Measurements from ENCODE around the gene MORC1. TPM values are rescaled to one million over a fixed set of nuclear protein-coding genes. Genes with fewer than 3 reads are reported as not detected.

Gene MORC1
- total RNA-seq, 1 donor = not detected

DNA sequence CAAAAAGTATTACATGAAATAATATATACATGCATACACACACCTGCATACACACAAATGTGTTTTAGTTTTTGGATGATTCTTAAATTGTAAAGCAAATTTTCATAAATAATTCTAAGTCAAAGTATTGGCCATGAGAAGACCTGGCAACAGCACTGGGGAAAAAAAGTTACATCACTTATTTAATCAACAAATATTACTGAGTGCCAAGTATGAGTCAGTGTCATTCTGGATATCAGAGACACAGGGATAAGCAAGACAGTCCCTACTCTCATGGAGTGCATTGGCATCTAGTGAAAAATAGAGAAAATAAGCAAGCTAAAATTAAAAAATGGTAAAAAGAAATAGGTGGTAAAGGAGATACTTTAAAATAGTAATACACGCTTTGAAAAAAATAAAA is 134.9 kb downstream of the MORC1 start:
- no peak for DNase-seq (ENCODE audit: low read depth)
- no peak for TF ChIP-seq CTCF (IDR thresholded peaks at IDR 0.05; ENCODE audit: insufficient read depth, low read depth, low read length)
- H3K4me3 ChIP-seq (ENCODE audit: low read depth, low read length) = no peak overlapping the region

DNA sequence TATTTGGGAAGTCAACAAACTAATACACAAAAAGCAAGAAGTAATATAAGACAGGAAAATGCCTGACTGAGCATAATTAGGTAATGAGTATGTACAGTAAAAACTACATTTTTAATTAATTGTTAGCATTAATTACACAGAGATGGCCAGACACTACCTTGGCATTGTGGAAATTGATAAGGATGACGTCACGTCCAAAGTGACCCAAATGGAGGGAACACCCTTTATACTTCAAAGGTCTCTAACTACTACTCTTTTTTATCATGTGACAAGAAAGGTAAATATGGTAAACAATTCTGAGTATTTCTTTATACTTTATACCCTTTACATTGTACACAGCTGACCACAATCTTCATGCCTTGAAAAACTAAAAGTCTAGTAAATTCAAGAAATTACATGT is 141.9 kb downstream of the MORC1 start:
- no peak overlapping the region for H3K4me3 ChIP-seq (ENCODE audit: low read depth, low read length)
- DNase-seq (ENCODE audit: low read depth) = no peak
- no peak for TF ChIP-seq CTCF (IDR thresholded peaks at IDR 0.05; ENCODE audit: insufficient read depth, low read depth, low read length)

DNA sequence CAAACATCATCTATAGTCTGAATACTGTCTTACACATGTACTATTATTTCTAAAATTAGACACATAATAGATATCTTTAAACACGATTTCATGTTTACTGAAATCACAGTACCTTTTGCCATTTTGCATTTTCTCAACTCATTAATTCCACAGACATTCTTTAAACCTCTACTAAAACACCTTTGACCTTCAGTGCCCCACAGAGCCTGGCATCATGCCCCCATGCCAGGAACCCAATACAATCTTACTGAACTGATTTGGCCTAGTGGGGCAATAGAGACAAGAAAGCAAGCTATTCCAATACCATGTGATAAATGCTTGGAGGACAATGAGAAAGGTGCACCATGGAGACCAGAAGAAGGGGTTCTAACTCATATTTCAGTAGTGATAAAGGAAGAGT is 144.9 kb downstream of the MORC1 start:
- no peak overlapping the region for H3K4me3 ChIP-seq (ENCODE audit: low read depth, low read length)
- DNase-seq (ENCODE audit: low read depth) = no peak
- no peak for TF ChIP-seq CTCF (IDR thresholded peaks at IDR 0.05; ENCODE audit: insufficient read depth, low read depth, low read length)

DNA sequence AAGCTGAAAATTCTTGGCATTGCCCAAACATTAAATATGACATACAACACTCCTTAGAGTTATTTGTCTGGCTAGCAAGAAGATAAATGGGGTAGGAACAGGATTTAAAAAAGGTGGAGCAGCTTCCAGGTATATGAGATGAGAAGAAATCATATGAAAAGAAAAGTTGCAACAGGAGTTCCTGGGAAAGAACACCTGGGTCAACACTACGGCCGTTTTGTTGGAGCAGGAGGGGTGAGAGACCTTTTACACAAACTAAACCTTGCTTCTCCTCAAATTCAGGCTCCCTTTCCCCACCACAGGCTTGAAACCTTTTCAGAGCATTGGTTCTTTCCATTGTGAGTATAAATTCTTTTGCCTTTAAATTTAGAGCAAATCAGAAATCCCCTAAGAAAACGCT is 145.5 kb downstream of the MORC1 start:
- no peak for DNase-seq (ENCODE audit: low read depth)
- TF ChIP-seq CTCF (IDR thresholded peaks at IDR 0.05; ENCODE audit: insufficient read depth, low read depth, low read length) = no peak
- H3K4me3 ChIP-seq (ENCODE audit: low read depth, low read length) = no peak overlapping the region

GRCh38 chr3:108970561-108970960 is 147.4 kb downstream of the MORC1 start:
- DNase-seq (ENCODE audit: low read depth) = no peak
- TF ChIP-seq CTCF (IDR thresholded peaks at IDR 0.05; ENCODE audit: insufficient read depth, low read depth, low read length) = no peak
- no peak overlapping the region for H3K4me3 ChIP-seq (ENCODE audit: low read depth, low read length)

DNA sequence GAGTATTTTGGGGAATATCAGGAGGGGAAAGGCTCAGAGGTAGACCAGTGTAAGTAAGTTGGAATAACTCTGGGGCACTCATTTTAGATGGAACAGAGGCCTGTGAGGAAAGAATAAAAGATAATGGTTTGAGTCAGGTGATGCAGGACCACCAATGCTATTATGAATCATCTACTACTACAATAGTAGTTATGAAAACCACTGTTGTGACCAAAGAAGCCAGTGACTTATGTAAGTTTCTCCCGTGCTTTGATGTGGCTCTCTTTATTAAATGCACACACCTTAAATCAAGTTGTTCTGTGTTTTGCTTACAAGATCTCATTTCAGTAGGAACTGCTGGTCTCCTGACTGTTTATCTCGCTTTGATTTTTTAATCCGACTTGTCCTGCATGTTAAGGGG is 151.2 kb downstream of the MORC1 start:
- no peak for TF ChIP-seq CTCF (IDR thresholded peaks at IDR 0.05; ENCODE audit: insufficient read depth, low read depth, low read length)

DNA sequence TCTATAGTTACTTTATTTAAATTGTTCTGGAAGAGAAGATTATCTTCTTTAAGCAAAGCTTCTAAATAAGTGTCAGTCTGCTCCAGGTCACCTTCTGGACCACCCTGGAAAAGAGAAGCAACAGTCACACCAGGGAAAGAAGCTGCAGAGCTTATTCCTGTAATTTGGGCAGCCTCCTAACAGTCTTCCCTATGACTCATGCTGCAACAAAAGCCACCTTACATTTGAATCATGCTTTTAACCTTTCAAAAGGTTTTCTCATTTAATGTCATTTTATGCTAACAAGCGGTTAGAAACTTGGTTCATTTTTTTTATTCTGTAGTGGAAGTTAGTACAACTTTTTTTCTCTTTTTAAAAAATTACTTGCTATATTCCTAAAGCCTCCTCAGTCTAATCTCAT is 158.9 kb downstream of the MORC1 start:
- no peak overlapping the region for H3K4me3 ChIP-seq (ENCODE audit: low read depth, low read length)
- no peak for DNase-seq (ENCODE audit: low read depth)

More for the DNA sequence above, 151.2 kb downstream of the MORC1 start:
- no peak for DNase-seq (ENCODE audit: low read depth)
- H3K4me3 ChIP-seq (ENCODE audit: low read depth, low read length) = no peak overlapping the region

More for the DNA sequence above, 158.9 kb downstream of the MORC1 start:
- TF ChIP-seq CTCF (IDR thresholded peaks at IDR 0.05; ENCODE audit: insufficient read depth, low read depth, low read length) = no peak
